Stimulated activated CD8-positive, alpha-beta memory T cell treated with anti-CD3 and anti-CD28 coated beads, Interleukin-7, amount 100 ng/mL, for 24 hours (primary cell): ENCODE results near the gene DRICH1.
"Not testable (repeated sequence)": the region's sequence is repeated elsewhere in the genome, so short reads cannot be mapped to it uniquely, and the experiment has no call there.

Source experiments
- DNase-seq: peaks from one replicate; pipeline ENCODE4 v3.0.0-alpha.2; 2020; ENCODE audit warnings: low read depth

DRICH1 gene

DNA sequence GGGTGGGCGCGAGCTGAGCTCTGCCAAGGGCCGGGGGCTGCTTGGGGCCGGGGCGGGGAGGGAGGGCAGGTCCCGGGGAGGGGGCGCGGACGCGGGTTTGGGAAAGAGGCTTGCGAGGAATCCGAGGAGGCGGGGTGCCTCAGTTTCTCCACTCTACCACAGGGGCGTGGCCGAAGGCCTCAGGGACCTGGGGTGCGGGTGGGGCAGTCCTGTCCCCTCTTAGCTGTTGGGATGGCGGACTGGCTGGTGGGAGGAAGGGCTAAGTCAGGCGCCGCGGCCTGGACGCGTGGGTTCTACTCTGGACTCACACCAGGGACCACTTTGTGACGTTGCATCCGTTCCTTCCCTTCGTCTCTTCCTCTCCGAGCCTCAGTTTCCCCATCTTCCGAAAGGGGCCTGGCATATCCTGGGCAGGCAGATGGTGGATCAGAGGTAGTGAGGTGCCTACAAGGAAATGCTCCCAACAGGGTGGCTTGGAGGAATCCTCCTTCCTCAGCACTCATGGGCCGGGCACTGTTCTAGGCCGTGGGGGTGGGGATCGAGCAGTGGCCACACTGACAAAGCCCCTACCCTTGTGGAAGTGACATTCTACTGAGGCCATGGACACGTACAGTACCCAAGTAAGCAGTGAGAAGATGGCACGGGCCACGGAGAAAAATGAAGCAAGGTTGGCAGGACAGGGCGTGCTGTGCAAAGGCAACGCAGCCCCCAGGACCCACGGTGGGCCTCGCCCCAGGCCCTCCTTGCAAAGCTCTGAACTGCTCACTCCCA is 65.2 kb downstream of the DRICH1 start:
- no peak for DNase-seq

DNA sequence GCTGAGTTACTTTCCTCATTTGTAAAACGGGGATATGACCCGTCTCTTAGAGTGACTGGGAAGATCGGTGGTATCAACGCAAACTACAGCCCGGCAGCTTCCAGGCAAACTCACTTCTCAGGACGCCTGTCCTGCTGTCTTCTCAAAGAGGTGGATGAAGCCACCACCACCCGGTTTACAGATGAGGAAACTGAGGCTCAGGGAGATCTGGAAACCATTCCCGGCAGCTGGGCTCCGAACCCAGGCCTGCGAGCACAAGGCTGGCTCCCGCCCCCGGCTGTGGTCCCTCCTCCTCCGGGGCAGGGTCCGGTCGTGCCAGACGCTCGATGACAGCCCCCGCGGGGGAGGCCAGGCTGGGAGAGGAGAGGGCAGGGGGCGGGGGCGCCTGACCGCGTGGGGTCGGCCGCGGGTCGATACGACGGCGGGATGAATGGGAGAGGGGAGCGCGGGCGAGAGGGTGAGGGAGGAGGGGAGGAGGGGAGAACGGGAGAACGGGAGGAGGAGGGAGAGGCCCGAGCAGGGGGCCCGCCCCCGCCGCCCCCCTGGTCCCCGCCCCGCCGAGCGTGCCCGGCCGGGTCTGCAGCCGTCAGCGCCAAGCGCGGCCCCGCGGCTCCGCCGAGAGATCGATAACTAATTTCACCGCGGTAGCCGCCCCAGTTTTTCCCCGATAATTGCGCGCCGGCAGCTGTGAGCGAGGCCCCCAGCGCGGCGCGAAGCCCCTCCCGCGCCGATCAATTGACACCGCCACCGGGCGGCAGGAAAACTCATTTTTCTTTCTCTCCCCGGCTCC is 66.0 kb downstream of the DRICH1 start:
- DNase-seq = no peak

DNA sequence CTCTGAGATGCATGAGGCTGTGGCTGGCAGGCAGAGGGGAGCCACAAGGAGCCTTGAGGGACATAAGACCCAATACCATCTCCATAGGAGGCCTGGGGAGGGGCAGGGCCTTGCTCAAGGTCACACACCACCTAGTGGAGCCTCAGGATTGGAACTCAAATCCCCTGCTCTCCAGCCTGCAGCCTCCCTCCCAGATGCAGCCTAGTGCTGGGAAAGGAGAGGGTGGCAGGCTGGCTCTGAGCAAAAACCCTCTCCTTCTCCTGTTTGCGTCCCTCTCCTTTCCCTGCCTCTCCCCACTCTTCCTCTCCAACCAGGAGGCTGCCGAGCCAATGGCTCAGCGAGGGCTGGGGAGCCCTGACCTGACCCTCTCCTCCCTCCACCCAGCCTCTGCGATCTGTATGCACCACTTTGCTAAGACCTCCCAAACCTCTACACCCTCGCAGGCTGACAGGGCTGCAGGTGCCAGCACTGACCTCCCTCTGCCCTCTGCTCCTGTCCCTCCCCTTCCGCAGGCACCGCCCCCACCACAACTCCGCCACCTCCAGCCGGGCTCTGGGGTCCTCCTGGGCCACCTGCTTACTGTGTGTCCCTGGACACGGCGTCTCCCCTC is 66.7 kb downstream of the DRICH1 start:
- no peak for DNase-seq

DNA sequence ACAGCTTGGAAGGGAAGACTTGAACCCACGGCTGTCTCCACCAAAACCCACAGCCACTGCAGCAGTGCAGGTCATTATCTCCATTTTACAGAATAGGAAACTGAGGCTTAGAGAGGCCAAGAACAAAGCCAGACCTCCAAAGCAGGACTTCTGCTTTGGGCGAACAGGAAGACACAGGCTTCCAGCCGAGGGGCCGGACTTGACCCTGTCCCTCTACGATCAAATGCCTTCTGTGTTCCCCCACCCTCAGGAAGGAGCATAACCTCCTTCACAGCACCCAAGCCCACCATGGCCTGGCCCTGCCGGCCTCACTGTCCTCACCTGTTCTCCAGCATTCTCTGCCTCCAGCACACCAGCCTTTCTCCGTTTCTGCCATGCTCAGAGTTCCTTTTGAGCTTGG is 67.8 kb downstream of the DRICH1 start:
- DNase-seq = no peak

DNA sequence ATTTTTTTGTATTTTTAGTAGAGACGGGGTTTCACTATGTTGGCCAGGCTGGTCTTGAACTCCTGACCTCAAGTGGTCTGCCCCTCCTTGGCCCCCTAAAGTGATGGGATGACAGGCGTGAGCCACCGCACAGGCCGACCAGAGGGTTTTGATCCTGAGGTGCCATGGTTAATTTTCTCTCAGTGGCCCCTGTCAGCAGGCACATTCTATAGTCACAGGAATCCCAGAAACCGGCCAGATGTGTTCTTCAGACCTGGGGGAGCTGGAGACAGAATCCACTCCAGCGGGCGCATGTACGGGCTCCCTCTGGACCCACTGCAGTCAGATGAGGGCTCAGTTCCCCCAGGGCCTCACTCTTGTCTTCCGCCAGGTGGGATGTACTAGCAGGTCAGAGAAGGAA is 69.0 kb downstream of the DRICH1 start:
- no peak for DNase-seq

DNA sequence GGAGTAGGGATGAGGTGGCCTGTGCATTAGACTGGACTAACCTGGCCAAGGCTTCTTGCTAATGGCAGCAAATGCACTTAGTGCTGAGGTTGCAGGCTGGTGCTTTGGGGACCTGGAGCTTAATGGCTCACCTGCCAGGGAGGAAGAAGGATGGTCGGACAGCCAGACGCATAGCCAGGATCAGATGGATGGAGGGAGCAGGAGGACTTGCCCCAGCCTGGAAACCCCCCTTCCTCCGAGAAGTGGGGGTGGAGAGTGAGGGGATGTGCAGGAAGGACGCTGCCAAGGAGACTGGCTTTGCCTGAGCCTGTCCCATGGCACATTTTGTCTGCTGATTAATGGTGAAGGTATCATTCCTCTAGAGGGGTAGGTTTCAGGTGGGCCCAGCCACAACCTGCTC is 69.9 kb downstream of the DRICH1 start:
- no peak for DNase-seq

DNA sequence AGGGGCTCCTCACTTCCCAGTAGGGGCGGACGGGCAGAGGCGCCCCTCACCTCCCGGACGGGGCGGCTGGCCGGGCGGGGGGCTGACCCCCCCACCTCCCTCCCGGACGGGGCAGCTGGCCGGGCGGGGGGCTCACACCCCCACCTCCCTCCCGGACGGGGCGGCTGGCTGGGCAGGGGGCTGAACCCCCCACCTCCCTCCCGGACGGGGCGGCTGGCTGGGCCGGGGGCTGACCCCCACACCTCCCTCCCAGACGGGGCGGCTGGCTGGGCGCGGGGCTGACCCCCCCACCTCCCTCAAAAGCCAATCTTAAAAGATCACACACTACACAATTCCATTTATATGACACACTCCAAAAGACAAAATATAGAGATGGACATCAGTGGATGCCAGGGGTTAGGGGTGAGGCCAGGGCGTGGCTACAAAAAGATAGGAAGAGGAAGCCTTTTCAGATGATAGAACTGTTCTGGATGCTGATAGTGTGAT is 71.1 kb downstream of the DRICH1 start:
- not testable (repeated sequence) for DNase-seq

DNA sequence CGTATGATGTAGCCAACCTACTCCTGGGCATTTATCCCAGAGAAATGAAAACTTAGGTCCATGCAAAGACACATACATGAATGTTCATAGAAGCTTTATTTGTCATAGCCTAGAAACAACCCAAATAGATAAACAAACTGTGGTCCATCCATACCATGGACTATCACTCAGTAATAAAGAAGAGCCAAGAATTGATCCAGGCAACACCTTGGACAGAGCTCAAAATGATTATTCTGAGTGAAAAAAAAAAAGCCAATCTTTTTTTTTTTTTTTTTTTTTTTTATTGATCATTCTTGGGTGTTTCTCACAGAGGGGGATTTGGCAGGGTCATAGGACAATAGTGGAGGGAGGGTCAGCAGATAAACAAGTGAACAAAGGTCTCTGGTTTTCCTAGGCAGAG is 71.9 kb downstream of the DRICH1 start:
- DNase-seq = not testable (repeated sequence)
